ACC112 (cell line): Measurements from ENCODE around the gene SPEM1.

Experiments used
- H2AFZ ChIP-seq: fragments of 200-600 bp; sonication (generic); one replicate; pipeline ENCODE4 v1.6.0; 2017; ENCODE audit warnings: antibody characterized with exemption, low read length; ENCODE audit not compliant: unreplicated experiment
- H3K27ac ChIP-seq: fragments of 200-600 bp; sonication (generic); 2 replicates; pipeline ENCODE4 v1.5.1; 2014; ENCODE audit warnings: low read depth, mild to moderate bottlenecking, antibody characterized with exemption, low read length, moderate library complexity
- H3K27me3 ChIP-seq: fragments of 200-600 bp; sonication (generic); 2 replicates; pipeline ENCODE4 v1.6.1; 2014; ENCODE audit warnings: mild to moderate bottlenecking, antibody characterized with exemption, low read length, moderate library complexity, mixed read lengths; ENCODE audit not compliant: insufficient read depth
- H3K36me3 ChIP-seq: fragments of 200-600 bp; sonication (generic); 2 replicates; pipeline ENCODE4 v1.6.1; 2016; ENCODE audit warnings: mild to moderate bottlenecking, antibody characterized with exemption, low read length, moderate library complexity, mixed read lengths; ENCODE audit not compliant: insufficient read depth
- H3K4me1 ChIP-seq: fragments of 200-600 bp; sonication (generic); one replicate; pipeline ENCODE4 v1.6.1; 2016; ENCODE audit warnings: low read length, mixed read lengths; ENCODE audit not compliant: insufficient read depth, unreplicated experiment, control insufficient read depth
- H3K4me3 ChIP-seq: fragments of 200-600 bp; sonication (generic); 2 replicates; pipeline ENCODE4 v1.5.1; 2014; ENCODE audit warnings: mild to moderate bottlenecking, low read depth, low read length
- H3K79me2 ChIP-seq: fragments of 200-600 bp; sonication (generic); one replicate; pipeline ENCODE4 v1.6.0; 2016; ENCODE audit warnings: low read length; ENCODE audit not compliant: control insufficient read depth, unreplicated experiment, insufficient read depth

Gene SPEM1

GRCh38 chr17:7384489-7385081 lies 35.5 kb upstream of the SPEM1 start:
- Histone ChIP-seq H3K79me2 (no peaks in the 10 kb centered on the region), H3K36me3 (0 out of 2 replicates have a peak, but pooled peaks cover 1% of the 10 kb centered on the region), H3K4me3 (0 out of 2 replicates have a peak overlapping the region, but pooled peaks have one; percentile 66), H3K27me3 (peaks cover 22% of the 10 kb centered on the region), H2AFZ (no peak overlapping the region), H3K27ac (no peak overlapping the region), H3K4me1 (no peaks in the 10 kb centered on the region)

DNA sequence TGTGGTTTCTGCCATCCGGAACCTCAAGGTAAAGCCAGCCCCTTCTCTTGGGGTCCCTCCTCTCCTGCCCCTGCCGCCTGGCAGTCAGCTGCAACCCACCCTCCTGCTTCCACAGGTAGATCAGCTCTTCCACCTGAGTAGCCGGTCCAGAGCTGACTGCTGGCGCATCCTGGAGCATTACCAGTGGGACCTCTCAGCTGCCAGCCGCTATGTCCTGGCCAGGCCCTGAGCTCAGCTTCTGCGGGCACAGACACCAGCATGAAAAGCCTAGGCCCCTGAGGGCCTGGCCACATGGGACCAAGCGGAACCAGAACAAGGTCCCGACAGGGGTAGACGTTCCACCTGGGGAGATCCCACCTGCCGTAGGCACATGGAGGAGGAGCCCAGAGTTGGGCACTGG lies 31.3 kb upstream of the SPEM1 start:
- peaks cover 10% of the 10 kb centered on the region; the same call in 1 of the 2 replicates for H3K36me3 ChIP-seq
- no peak overlapping the region for H3K27ac ChIP-seq
- H3K4me1 ChIP-seq = peaks cover 4% of the 10 kb centered on the region
- H3K27me3 ChIP-seq = no peaks in the 10 kb centered on the region
- H3K4me3 ChIP-seq = no peak overlapping the region
- H3K79me2 ChIP-seq = peaks cover 5% of the 10 kb centered on the region
- H2AFZ ChIP-seq = no peak overlapping the region

- Histone ChIP-seq H3K4me3 (no peak overlapping the region), H2AFZ (no peak overlapping the region), H3K27me3 (no peaks in the 10 kb centered on the region), H3K4me1 (peaks cover 4% of the 10 kb centered on the region), H3K36me3 (peaks cover 10% of the 10 kb centered on the region; the same call in 1 of the 2 replicates), H3K27ac (no peak overlapping the region), H3K79me2 (peaks cover 5% of the 10 kb centered on the region)
Measured at GRCh38 chr17:7389924-7390910, 29.9 kb upstream of the SPEM1 start.

GRCh38 chr17:7391307-7391706 lies 28.8 kb upstream of the SPEM1 start:
- H3K4me1 ChIP-seq = peaks cover 4% of the 10 kb centered on the region
- H3K27me3 ChIP-seq = no peaks in the 10 kb centered on the region
- peaks cover 5% of the 10 kb centered on the region for H3K79me2 ChIP-seq
- H3K4me3 ChIP-seq = no peak overlapping the region
- no peak overlapping the region for H2AFZ ChIP-seq
- no peak overlapping the region for H3K27ac ChIP-seq
- peaks cover 10% of the 10 kb centered on the region; the same call in 1 of the 2 replicates for H3K36me3 ChIP-seq

DNA sequence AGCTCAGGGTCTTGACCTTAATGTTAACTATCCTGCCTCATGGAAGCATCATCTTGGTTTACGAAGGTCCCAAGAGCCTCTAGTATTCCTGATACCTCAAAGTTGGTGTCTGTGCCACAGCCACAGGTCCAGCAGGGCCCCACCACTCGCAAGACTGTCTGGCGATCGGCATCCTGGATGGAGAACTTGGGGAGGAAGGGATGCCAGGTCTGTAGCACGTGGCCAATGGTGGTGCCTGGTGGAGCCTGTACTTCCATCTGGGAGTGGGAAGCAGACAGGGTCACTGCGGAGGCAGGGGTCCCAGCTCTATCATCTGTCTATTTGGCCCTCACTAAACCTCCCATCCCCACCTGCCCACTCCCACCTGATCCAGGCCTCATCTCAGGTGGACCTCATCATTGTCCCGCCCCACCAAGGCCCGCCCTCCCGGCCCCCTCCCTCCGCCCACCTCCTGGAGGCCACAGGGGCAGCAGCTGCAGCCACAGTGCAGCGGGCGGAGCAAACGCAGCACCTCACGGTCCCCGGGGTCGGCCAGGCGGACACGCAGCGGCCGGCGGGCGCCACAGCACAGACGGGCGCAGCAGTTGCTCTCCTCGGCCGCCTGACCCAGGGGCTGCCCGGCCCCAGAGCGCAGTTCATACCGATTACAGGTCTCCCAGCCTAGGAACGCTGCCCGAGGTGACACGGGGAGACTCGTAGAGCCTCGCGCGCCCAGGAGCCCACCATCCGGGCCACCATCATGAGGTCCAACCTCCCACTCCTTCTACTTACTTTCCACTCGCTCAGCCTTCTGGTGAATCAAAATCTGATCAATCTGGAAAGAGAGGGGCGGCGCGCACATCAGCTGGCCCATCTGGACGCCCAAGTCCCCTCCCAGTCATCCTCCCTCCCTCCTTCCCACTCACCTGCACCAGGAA lies 27.2 kb upstream of the SPEM1 start:
- Histone ChIP-seq H3K4me3 (peak overlapping the region; percentile 89), H3K36me3 (peaks cover 10% of the 10 kb centered on the region; the same call in 1 of the 2 replicates), H3K79me2 (peaks cover 5% of the 10 kb centered on the region), H3K4me1 (peaks cover 4% of the 10 kb centered on the region), H2AFZ (no peak overlapping the region), H3K27me3 (no peaks in the 10 kb centered on the region), H3K27ac (no peak overlapping the region)

- peak overlapping the region; percentile 75 for H3K27ac ChIP-seq
- peaks cover 10% of the 10 kb centered on the region; the same call in 1 of the 2 replicates for H3K36me3 ChIP-seq
- peak overlapping the region; percentile 89 for H3K4me3 ChIP-seq
- no peaks in the 10 kb centered on the region for H3K27me3 ChIP-seq
- H3K79me2 ChIP-seq = peaks cover 5% of the 10 kb centered on the region
- H3K4me1 ChIP-seq = peaks cover 4% of the 10 kb centered on the region
- peak overlapping the region; percentile 76 for H2AFZ ChIP-seq
Measured at GRCh38 chr17:7393613-7394451, 26.3 kb upstream of the SPEM1 start.

GRCh38 chr17:7394452-7395191 lies 25.5 kb upstream of the SPEM1 start, which contains the start of gene PLSCR3:
TSS of gene PLSCR3 (minus strand) at chr17:7394525. CDS start at chr17:7394110, 415 bp downstream.
- Histone ChIP-seq H3K36me3 (peaks cover 9% of the 10 kb centered on the region; the same call in 1 of the 2 replicates), H3K79me2 (peaks cover 5% of the 10 kb centered on the region), H2AFZ (peak within 1 kb of the TSS; percentile 83), H3K4me3 (peak within 1 kb of the TSS; percentile 89), H3K27ac (peak within 1 kb of the TSS; percentile 75), H3K4me1 (peaks cover 4% of the 10 kb centered on the region), H3K27me3 (no peaks in the 10 kb centered on the region)

- Histone ChIP-seq H3K4me1 (peaks cover 4% of the 10 kb centered on the region), H2AFZ (no peak overlapping the region), H3K4me3 (no peak overlapping the region), H3K36me3 (peaks cover under 1% of the 10 kb centered on the region; the same call in 1 of the 2 replicates), H3K79me2 (peaks cover 5% of the 10 kb centered on the region), H3K27ac (no peak overlapping the region), H3K27me3 (no peaks in the 10 kb centered on the region)
Measured at GRCh38 chr17:7396147-7396546, 24.0 kb upstream of the SPEM1 start.

DNA sequence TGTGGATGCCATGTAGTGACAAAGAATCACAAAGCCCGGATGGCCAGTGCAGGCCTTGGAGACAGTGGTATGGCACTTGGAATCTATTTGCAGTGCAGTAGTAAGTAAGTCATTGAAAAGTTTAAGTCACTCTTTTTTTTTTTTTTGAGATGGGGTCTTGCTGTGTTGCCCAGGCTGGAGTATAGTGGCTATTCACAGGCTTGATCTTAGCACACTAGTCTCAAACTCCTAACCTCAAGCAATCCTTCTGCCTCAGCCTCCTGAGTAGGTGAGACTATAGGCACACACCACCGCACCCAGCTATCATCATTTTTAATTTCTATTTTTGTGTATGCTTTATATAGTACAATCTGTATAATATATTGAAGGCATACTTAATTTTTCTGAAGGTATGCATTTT lies 21.5 kb upstream of the SPEM1 start:
- Histone ChIP-seq H2AFZ (no peak overlapping the region), H3K27ac (no peak overlapping the region), H3K4me3 (no peak overlapping the region), H3K36me3 (no peaks in the 10 kb centered on the region), H3K27me3 (no peaks in the 10 kb centered on the region), H3K79me2 (peaks cover 10% of the 10 kb centered on the region), H3K4me1 (peaks cover 6% of the 10 kb centered on the region)
